ENCODE results near the gene MYH10.

MYH10 gene

GRCh38 chr17:8445536-8445935 is 185.0 kb downstream of the MYH10 start:
- DNase-seq (ENCODE audit: low read depth in 3 of 3), result no peak

GRCh38 chr17:8444494-8444893 is 186.0 kb downstream of the MYH10 start:
- no peak for DNase-seq (ENCODE audit: low read depth in 3 of 3)

- DNase-seq (ENCODE audit: low read depth in 3 of 3), result no peak
These were observed 186.8 kb downstream of the MYH10 start for GRCh38 chr17:8443756-8444155.

GRCh38 chr17:8442310-8442709 is 188.2 kb downstream of the MYH10 start:
- no peak for DNase-seq (ENCODE audit: low read depth in 3 of 3)

- DNase-seq (ENCODE audit: low read depth in 3 of 3), result no peak
These were observed 188.8 kb downstream of the MYH10 start for GRCh38 chr17:8441690-8442089.

GRCh38 chr17:8439681-8440080 is 190.8 kb downstream of the MYH10 start:
- DNase-seq (ENCODE audit: low read depth in 3 of 3), result no peak

- DNase-seq (ENCODE audit: low read depth in 3 of 3), result no peak
These were observed 192.1 kb downstream of the MYH10 start for GRCh38 chr17:8438441-8438840.

- DNase-seq (ENCODE audit: low read depth in 3 of 3), result no peak
These were observed 193.7 kb downstream of the MYH10 start for GRCh38 chr17:8436844-8437171.

- peak; percentile 32 to 60 (median 32) for DNase-seq (ENCODE audit: low read depth in 3 of 3)
These were observed 194.2 kb downstream of the MYH10 start for GRCh38 chr17:8436169-8436843.

GRCh38 chr17:8435245-8436168 is 195.0 kb downstream of the MYH10 start, which contains the start of gene NDEL1:
Gene NDEL1 (plus strand): TSS chr17:8435884. CDS start chr17:8444272, 8,388 bp downstream.
- DNase-seq (ENCODE audit: low read depth in 3 of 3), result peak; percentile 98 to 99 (median 98)

- DNase-seq (ENCODE audit: low read depth in 3 of 3), result no peak
These were observed 199.6 kb downstream of the MYH10 start for GRCh38 chr17:8430966-8431365.

- DNase-seq (ENCODE audit: low read depth in 3 of 3), result no peak
These were observed 203.7 kb downstream of the MYH10 start for GRCh38 chr17:8426802-8427201.

- no peak for DNase-seq (ENCODE audit: low read depth in 3 of 3)
These were observed 204.3 kb downstream of the MYH10 start for GRCh38 chr17:8426094-8426720.
